ENCODE measurements around the gene CSRNP3. TPM values are rescaled to one million over a fixed set of nuclear protein-coding genes. Genes with fewer than 3 reads are reported as not detected.

CSRNP3 gene
- total and polyA plus RNA-seq, 2 donors (not counting 3 experiments of a cell fraction or from before 2014, with no cell fraction given), result not detected

- H3K4me3 ChIP-seq (replicated peaks in 1 of 3; ENCODE audit: insufficient read depth in 1 of 3, low read depth in 1 of 3, low read length in 3 of 3), result no peak overlapping the region
- H3K9me3 ChIP-seq (replicated peaks; ENCODE audit: control insufficient read depth, insufficient read depth, low read length), result no peaks in the 10 kb centered on the region
- no peaks in the 10 kb centered on the region for H3K9me1 ChIP-seq (replicated peaks; ENCODE audit: control insufficient read depth, extremely low read depth, insufficient read depth, low read length)
- FAIRE-seq (no peak), DNase-seq (ENCODE audit: low read depth, low spot score) (no peak)
- no peaks in the 10 kb centered on the region for H3K36me3 ChIP-seq (ENCODE audit: control insufficient read depth in 2 of 2, extremely low read depth in 1 of 2, insufficient read depth in 2 of 2, low read length in 2 of 2)
- no peaks in the 10 kb centered on the region for H4K20me1 ChIP-seq (replicated peaks; ENCODE audit: control insufficient read depth, extremely low read depth, insufficient read depth, low read length)
- no peaks in the 10 kb centered on the region for H3K27me3 ChIP-seq (ENCODE audit: control insufficient read depth in 2 of 2, insufficient read depth in 2 of 2, low read length in 2 of 2)
- no TSS peak for BruUV-seq (replicated peaks)
- no peaks in the 10 kb centered on the region for H3K4me1 ChIP-seq (ENCODE audit: control insufficient read depth, extremely low read depth, insufficient read depth, low read length)
- no peak overlapping the region for H3K9ac ChIP-seq (replicated peaks; ENCODE audit: extremely low read depth, insufficient read depth, low read length)
- CTCF ChIA-PET, result no interaction called here
- no peak overlapping the region for H3K4me2 ChIP-seq (ENCODE audit: insufficient read depth, low read length)
- no peak for TF ChIP-seq EZH2 (IDR thresholded peaks at IDR 0.05; ENCODE audit: borderline replicate concordance, low read depth, low read length, severe bottlenecking)
- TF ChIP-seq MYC (IDR thresholded peaks at IDR 0.05; ENCODE audit: low read depth, low read length), result no peak
- TF ChIP-seq MAX (IDR thresholded peaks at IDR 0.05; ENCODE audit: insufficient read depth, insufficient read length), result no peak
- TF ChIP-seq POLR2AphosphoS5 (IDR thresholded peaks at IDR 0.05; ENCODE audit: insufficient read depth, low read depth, low read length), result no peak
- TF ChIP-seq POLR2A (IDR thresholded peaks at IDR 0.05; ENCODE audit: low read depth, low read length), result no peak
- no peak for TF ChIP-seq CTCF (IDR thresholded peaks at IDR 0.05; ENCODE audit: extremely low read depth in 1 of 2, insufficient read depth in 1 of 2, low read depth in 1 of 2, low read length in 2 of 2)
- no peak for TF ChIP-seq JUN (IDR thresholded peaks at IDR 0.05; ENCODE audit: borderline replicate concordance, insufficient read depth, insufficient read length, low read depth)
- no peak for TF ChIP-seq GATA2 (IDR thresholded peaks at IDR 0.05; ENCODE audit: insufficient read depth, insufficient read length, low read depth, low read length)
- TF ChIP-seq FOS (IDR thresholded peaks at IDR 0.05; ENCODE audit: borderline replicate concordance, insufficient read depth, low read length), result no peak
- no peaks in the 10 kb centered on the region for H3K79me2 ChIP-seq (ENCODE audit: control insufficient read depth, insufficient read depth, low read length)
- dilution Hi-C loops (cut with MboI; ENCODE audit: extremely low pct_ligation_motif_present, low sequenced_read_pairs) (no loop called here), intact Hi-C loops (cut with micrococcal nuclease) (no loop called here)
- POLR2A ChIA-PET, result no interaction called here
- no peak overlapping the region for H2AFZ ChIP-seq (ENCODE audit: low read depth, low read length)
- H3K27ac ChIP-seq (ENCODE audit: insufficient read depth, low read depth, low read length), result no peak overlapping the region
Measured at GRCh38 chr2:165662720-165663119, 193.2 kb downstream of the CSRNP3 start.
